GM08714 (cell line): ENCODE results near the gene SKP1.

Experiments used
- H3K4me3 ChIP-seq: fragments of 200-500 bp; sonication (Bioruptor generic); 2 replicates; pipeline ENCODE4 v1.5.1; 2014; ENCODE audit warnings: mild to moderate bottlenecking, low read length, inconsistent platforms
- ZNF274 ChIP-seq: IDR thresholded peaks from 2 replicates; pipeline ENCODE4 v1.6.1; 2012; ENCODE audit warnings: mild to moderate bottlenecking, low read depth, low read length

SKP1 gene

GRCh38 chr5:134120386-134121138 lies 56.2 kb downstream of the SKP1 start:
- TF ChIP-seq ZNF274: no peak
- no peak overlapping the region for H3K4me3 ChIP-seq

GRCh38 chr5:134119720-134120119 lies 57.0 kb downstream of the SKP1 start:
- no peak overlapping the region for H3K4me3 ChIP-seq
- TF ChIP-seq ZNF274: no peak

GRCh38 chr5:134118212-134118835 lies 58.4 kb downstream of the SKP1 start:
- H3K4me3 ChIP-seq: no peak overlapping the region
- TF ChIP-seq ZNF274: no peak

- H3K4me3 ChIP-seq: no peak overlapping the region
- TF ChIP-seq ZNF274: no peak
Observed at GRCh38 chr5:134116789-134117761, 59.7 kb downstream of the SKP1 start.

GRCh38 chr5:134116286-134116685 lies 60.5 kb downstream of the SKP1 start:
- TF ChIP-seq ZNF274: no peak
- no peak overlapping the region for H3K4me3 ChIP-seq

GRCh38 chr5:134115806-134116175 lies 61.0 kb downstream of the SKP1 start:
- TF ChIP-seq ZNF274: no peak
- H3K4me3 ChIP-seq: 0 out of 2 replicates have a peak overlapping the region, but pooled peaks have one; percentile 5

- TF ChIP-seq ZNF274: no peak
- H3K4me3 ChIP-seq: peak overlapping the region; percentile 48; the same call in 1 of the 2 replicates
Observed at GRCh38 chr5:134114886-134115805, 61.6 kb downstream of the SKP1 start.

- no peak for TF ChIP-seq ZNF274
- peak within 1 kb of the TSS; percentile 48; the same call in 1 of the 2 replicates for H3K4me3 ChIP-seq
Observed at GRCh38 chr5:134113902-134114875, 62.6 kb downstream of the SKP1 start, which contains the start of gene TCF7. Gene TCF7, plus strand, starts transcription at chr5:134114681. Its CDS starts 226 bp downstream, at chr5:134114907.

- no peak overlapping the region for H3K4me3 ChIP-seq
Observed at GRCh38 chr5:134113363-134113889, 63.3 kb downstream of the SKP1 start.

GRCh38 chr5:134112726-134113362 lies 63.9 kb downstream of the SKP1 start:
- TF ChIP-seq ZNF274: no peak
- H3K4me3 ChIP-seq: no peak overlapping the region

More at GRCh38 chr5:134113363-134113889, 63.3 kb downstream of the SKP1 start:
- TF ChIP-seq ZNF274: no peak
